ENCODE measurements around the gene CYB5D1.
"Not testable (repeated sequence)": the region's sequence is repeated elsewhere in the genome, so short reads cannot be mapped to it uniquely, and the experiment has no call there.

Gene CYB5D1, protein sequence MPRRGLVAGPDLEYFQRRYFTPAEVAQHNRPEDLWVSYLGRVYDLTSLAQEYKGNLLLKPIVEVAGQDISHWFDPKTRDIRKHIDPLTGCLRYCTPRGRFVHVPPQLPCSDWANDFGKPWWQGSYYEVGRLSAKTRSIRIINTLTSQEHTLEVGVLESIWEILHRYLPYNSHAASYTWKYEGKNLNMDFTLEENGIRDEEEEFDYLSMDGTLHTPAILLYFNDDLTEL

DNA sequence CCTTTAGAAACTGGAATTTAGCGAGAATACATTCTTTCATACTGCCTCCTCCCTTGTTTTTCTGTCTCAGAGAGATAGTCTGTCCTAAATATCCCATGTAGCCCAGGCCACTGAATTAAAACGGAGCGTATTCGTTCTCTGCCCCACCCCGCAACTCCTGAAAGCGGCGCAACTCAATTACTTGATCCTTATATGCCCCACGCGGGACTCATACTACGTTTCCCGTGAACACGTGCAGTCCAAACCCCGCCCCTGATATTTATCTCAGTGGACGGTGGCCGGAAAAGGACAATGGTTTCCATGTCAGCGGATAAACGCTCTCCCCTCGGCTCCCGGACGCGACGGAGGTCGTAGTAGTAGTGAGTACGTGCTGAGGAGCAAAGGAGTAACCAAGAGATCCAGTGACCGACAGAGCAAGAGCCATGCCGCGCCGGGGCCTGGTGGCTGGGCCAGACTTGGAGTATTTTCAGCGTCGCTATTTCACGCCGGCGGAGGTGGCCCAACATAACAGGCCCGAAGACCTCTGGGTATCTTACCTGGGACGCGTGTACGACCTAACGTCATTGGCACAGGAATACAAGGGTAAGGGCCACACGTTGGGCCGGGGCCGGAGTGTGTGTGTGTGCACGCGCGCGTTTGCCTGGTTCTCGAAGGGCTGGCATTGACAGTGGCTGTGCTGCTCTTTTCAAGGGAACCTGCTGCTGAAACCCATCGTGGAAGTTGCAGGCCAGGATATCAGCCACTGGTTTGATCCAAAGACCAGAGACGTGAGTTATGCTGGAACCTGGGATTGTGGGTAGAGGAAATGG lies at the start of gene CYB5D1:
TSS of gene CYB5D1 (plus strand) at position 291 of the 809 bp plus-strand sequence. CDS start at position 423, 132 bp downstream.
- DNase-seq, result peak; percentile 94

DNA sequence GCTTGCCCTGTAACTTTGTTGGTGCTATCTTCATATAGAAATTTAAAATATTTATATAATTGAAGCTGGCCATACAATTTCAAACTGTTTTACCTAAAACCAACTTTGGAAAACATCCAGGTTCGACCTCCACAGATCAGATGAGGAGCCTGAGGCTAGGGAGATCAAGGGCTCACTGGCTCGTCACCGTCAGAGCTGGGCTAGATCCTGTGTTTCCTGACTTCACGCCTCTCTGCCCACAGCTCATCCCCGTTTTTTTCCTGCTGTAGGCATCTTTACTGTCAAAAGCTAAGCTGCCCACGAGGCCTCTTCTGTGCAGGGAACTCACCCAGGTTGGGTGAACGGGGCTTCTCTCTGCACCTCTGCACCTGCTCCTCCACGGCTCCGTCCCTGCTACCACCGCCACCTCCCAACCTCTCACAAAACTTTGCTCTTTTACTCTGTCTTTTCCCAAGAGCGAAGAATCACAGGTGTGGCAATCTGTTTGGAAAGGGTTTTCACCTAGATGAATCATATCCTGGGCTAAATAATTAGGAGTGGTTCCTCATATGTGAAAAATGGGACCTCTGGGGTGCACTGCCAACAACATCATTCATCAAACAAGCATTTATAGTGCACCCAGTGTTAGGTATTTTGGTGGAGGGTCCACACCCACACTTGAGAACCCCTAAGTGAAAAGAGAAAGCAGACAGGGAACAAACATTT lies 48.6 kb upstream of the CYB5D1 start:
- DNase-seq, result no peak

DNA sequence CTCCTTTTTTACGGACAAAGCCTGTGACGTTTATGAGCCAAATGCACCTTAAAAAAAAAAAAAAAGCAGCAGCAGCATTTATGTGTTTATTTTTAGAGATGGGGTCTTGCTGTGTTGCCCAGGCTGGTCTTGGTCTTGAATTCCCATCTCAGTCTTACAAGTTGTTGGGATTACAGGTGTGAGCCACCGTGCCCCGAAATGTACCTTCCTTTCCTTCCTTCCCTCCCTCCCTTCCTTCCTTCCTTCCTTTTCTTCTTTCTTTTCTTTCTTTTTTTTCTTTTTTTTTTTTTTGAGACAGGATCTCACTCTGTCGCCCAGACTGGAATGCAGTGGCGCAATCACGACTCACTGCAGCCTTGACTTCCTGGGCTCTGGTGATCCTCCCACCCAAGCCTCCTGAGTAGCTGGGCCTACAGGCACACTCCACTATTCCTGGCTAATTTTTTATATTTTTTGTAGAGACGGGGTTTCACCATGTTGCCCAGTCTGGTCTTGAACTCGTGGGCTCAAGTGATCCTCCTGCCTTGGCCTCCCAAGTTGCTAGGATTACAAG lies 47.9 kb upstream of the CYB5D1 start:
- not testable (repeated sequence) for DNase-seq

DNA sequence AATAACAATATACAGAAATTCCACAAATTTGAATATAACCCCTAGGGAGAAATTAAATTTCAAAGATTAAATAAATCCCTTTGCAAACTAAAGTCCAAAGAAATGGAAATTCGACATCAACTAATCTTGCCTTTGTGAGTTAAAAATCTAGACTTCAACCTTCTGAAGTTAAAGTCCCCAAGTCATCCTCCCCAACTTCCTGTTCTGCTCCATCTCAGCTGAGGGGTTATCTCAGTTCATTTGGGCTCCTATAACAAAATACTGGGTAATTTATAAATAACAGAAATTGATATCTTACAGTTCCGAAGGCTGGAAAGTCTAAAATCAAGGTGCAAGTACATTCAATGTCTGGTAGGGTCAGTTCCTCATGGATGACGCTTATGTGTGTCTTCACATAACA lies 46.6 kb upstream of the CYB5D1 start:
- no peak for DNase-seq

DNA sequence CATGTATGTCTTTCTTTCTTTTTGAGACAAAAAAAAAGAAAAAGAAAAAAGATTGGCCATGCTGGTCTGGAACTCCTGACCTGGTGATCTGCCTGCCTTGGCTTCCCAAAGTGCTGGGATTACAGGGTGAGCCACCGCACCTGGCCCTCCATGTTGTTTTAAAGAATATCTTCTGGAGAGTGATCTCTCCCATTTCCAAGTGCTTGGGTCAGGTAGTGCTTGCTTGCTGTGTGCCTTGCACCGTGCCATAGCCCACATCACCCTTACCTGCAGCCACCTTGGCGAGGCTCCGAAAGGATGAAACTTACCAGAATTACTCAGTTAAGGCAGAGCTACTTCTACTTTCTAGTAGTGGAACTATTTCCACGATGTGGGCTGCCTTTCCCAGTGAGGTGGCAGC lies 42.8 kb upstream of the CYB5D1 start:
- DNase-seq, result no peak

DNA sequence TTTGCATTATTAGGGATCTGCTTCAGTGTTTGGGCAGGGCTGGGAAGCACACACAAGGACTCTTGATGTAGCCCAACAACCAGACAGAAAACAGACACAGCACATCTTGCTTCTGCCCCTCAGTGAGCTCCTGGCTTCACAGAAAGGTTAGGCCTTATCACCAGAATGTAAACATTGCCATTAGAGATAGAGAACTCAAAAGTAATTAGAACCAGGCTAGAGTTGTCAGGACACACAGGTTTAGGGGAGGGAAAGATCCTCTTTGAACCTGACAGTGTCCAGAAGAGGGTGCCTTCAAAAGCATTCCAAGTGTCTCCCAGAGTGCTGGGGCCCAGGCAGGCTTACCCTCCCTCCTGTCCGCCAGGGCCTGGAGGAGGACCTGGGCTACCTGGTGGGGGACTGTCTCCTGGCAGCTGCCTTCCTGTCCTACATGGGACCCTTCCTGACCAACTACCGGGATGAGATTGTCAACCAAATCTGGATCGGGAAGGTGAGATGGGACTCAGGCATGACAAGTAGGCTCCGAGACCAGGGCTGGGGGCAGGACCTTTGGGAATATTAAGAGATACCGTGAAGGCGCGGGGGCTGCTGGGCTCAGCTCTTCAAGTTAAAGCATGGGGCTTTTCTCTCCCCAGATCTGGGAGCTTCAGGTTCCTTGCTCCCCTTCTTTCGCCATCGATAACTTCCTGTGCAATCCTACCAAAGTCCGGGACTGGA lies 40.7 kb upstream of the CYB5D1 start:
- DNase-seq, result no peak

DNA sequence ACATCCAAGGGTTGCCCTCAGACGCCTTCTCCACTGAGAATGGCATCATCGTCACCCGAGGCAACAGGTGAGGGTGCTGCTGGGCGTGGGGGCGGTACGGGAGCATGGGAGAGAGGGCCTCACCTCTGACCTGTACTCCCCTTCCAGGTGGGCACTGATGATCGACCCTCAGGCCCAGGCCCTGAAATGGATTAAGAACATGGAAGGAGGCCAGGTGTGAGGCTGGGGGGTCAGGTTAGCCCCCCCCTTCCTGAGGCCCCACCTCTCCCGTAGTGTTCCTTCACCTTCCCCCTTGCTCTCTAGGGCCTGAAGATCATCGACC lies 40.2 kb upstream of the CYB5D1 start:
- no peak for DNase-seq

DNA sequence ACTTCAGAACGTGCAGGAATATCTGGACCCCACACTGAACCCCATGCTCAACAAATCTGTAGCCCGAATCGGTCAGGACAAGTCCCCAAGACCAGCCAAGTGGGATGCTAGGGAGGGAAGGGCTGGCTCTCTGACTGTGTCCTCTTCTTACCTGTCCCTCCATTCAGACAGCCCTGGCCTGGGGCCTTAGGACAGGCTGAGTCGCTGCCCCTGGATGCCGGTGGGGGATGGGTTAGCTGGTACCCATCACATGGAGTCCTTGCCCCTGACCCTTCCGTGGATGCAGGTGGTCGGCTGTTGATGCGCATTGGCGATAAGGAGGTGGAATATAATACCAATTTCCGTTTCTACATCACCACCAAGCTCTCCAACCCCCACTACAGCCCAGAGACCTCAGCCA lies 39.8 kb upstream of the CYB5D1 start:
- no peak for DNase-seq

DNA sequence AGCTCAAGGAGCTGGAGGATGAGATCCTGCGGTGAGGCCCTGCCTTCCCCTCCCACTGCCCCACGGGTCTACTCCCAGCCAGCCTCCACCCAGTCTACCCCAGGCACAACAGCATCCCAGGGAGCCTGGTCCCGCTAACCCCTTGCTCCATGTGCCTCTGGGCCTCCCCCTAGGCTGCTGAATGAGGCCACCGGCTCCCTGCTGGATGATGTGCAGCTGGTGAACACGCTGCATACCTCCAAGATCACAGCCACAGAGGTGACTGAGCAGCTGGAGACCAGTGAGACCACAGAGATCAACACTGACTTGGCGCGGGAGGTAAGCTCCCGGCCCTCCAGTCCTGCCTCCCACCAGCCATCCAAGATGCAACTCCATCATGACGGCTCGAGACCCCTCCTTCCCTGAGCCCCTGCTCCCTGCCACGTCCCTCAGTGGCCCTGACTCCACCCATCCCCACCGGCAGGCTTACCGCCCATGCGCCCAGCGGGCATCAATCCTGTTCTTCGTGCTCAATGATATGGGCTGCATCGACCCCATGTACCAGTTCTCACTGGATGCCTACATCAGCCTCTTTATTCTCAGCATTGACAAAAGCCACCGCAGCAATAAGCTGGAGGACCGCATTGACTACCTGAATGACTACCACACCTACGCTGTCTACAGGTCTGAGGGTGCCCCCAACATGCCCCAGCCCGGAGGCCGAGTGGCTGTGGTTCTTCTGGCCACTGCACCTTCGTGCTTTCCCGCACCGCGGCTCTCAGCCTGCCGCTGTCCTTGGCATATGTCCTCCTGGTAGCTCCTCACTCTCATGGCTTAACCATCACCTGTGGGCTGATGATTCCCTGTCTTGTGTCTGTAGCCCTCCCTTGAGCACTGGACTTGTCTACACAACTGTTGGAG lies 38.8 kb upstream of the CYB5D1 start:
- no peak for DNase-seq

DNA sequence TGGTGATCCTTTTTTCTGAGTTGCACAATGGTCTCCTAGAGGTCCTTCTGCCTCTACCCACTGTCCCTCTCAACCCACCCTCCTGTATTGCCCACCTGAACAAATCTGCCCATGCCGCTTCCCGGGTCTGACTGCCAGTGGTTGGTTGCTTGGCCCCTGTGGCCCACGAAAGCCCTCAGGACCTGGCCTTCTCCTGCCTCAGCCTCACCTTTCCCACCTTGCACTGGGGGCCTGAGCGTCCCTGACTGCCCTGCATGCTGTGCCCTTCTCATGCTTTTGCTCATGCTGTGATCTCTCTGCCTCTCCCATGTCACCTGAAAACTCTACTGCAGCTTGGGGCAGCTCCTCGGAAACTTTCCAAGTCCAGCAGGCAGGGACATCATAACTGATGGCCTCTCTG lies 37.6 kb upstream of the CYB5D1 start:
- no peak for DNase-seq

DNA sequence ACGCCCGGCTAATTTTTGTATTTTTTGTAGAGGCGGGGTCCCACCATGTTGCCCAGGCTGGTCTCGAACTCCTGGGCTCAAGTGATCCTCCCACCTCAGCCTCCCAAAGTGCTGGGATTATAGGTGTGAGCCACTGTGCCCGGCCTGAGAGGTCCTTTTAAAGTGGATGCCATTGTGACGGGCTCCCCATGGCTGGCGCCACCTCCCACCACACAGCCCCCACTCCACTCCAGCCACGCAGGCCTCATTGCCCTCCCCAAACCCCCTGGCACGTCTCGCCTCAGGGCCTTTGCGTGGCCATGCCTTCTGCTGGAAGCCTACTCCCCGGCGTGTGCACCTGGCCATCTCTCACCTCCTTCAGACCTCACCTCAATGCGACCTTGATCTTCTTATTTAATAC lies 35.7 kb upstream of the CYB5D1 start:
- no peak for DNase-seq

DNA sequence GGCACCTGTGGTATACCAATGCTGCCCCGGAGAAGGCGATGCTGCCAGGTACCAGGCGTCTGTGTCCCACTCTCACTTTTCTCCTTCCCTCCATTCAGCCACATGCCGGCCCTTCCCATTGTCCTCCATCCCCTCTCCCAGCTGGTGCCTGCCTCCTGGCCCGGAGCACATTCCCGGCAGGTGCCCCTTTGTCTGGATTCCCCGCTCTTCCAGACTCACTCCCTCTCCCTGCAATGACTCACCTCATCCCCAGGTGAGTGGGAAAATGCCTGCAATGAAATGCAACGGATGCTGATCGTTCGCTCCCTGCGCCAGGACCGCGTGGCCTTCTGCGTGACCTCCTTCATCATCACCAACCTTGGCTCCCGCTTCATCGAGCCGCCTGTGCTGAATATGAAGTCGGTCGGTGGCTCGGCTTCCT lies 34.2 kb upstream of the CYB5D1 start:
- DNase-seq, result no peak

DNA sequence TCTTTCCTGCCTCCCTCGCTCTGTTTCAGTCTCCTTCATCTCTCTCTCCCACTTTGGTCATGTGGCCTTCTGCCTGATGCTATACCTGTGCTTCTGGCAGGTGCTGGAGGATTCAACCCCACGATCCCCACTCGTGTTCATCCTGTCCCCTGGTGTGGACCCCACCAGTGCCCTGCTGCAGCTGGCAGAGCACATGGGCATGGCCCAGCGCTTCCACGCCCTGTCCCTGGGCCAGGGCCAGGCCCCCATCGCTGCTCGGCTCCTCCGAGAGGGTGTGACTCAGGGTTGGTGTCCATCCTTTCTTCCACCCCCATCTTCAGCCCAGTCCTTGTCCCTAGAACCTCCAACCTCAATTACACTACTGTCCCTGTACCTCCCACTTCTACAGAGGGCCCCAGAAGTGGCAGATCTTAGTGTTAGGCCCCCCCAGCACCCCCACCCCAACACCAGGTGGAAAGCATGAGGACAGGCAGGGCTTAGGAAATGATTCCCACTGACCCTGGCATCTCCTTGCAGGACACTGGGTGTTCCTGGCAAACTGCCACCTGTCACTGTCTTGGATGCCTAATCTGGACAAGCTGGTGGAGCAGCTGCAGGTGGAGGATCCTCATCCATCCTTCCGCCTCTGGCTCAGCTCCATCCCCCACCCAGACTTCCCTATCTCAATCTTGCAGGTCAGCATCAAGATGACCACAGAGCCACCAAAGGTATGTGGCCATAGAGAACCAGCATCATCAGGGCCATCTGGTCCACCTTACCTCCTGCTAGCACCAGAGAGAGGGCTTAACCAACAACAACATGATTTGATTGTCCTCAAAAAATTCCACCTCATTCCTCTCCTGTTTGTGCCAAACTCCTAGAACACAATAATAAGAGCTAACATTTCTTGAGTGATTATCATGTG lies 33.5 kb upstream of the CYB5D1 start:
- DNase-seq, result no peak

DNA sequence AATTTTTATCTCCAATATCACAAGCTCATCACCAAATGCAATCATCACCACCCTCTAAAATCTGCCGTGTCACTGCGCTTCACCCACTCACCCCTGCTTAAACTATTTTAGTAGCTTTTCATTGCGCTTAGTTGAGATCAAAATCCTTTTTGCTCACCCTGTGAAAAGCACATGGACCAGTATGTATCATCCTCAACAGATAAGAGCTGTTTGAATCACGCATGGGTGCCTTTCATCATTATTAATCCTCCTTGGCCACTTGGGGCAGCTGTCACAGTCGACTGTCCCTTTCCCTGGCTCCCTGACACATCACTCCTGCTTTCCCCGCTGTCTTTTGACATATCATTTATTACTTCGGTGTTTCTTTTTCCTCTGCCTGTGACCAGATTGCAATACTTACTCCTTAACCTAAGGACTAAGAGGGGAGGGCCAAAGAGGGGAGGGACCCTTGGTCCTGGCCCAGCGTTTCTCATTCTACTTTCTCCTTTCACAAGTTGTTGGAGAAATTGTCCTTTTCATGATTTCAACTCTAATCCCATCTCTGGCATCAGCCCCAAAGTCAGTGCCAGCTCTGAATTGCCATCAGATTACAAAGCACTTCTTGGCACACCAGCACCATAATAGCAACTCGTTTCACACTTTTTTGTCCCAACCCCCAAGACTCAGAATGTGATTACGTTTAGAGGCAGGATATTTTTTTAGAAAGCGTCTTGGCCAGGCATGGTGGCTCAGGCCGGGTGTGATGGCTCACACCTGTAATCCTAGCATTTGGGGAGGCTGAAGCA lies 32.4 kb upstream of the CYB5D1 start:
- no peak for DNase-seq

DNA sequence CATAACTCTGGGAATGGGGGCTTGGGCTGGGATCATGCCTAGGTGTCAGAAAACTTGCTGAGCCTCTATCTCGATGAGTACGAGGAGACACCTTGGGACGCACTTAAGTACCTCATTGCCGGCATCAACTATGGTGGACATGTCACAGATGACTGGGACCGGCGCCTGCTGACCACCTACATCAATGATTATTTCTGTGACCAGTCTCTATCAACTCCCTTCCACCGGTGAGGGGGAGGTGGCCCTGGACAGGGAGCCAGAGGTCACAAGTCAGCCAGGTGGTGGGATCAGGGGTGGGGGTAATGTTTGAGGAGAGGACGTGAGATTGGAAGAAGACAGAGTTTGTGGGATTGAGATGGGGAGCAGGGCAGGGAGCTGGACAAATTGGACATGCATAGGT lies 27.2 kb upstream of the CYB5D1 start:
- no peak for DNase-seq

DNA sequence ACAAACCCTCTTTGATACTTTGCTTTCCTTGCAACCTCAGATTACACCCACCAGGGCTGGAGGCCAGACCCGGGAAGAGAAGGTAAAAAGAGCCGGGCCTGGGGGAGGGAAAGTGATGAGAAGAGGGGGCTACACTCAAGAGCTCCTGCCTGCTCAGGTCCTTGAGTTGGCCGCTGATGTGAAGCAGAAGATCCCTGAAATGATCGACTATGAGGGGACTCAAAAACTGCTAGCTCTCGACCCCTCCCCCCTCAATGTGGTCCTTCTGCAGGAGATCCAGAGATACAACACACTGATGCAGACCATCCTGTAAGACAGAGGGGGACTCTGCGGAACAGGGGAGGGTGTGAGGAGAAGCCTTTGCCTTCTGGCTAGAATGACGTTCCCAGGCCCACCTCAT lies 26.6 kb upstream of the CYB5D1 start:
- no peak for DNase-seq

DNA sequence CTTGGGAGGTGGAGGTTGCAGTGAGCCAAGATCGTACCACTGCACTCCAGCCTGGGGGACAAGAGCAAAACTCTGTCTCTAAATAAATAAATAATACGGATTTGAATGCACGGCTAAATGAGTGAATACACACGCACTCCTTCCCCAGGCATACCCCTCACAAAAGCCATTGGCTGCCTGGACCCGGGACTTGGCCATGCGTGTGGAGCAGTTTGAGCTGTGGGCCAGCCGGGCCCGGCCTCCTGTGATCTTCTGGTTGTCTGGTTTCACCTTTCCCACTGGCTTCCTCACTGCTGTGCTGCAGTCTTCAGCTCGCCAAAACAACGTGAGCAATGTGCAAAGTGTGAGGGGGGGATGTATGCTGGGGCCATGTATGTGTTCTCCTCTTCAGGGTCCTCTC lies 25.4 kb upstream of the CYB5D1 start:
- DNase-seq, result no peak

DNA sequence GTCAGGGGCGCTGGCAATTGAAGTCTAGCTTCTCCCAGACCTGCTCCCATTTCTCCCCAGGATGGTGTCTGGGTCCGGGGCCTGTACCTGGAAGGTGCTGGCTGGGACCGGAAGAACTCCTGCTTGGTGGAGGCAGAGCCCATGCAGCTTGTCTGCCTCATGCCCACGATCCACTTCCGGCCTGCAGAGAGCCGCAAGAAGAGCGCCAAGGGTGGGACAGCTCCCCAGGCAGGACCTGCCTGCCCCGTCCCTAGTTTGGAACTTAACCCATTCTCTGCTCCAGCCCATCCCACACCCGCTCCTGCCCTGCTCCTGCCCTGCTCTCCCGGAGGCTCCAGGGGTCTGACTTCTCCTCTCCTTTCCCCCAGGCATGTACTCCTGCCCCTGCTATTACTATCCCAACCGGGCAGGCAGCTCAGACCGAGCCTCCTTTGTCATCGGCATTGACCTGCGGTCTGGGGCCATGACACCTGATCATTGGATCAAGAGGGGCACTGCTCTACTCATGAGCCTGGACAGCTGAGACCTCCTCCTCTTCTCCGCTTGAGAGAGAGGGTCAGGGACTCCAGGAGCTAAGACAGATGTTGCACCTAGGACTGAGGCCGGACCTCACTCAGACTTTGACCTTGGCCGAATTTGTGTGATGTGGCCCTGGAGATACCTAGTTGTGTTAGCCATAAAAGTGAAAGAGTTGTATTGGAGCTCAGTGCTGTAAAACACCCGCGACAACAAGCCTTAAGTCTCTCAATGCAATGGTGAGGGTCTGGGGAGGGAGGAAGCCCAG lies 24.6 kb upstream of the CYB5D1 start:
- no peak for DNase-seq
